Panc1 (cell line): Measurements from ENCODE around the gene DEK. TPM values are rescaled to one million over a fixed set of nuclear protein-coding genes. Genes with fewer than 3 reads are reported as not detected.

Experiments
- ATAC-seq: fragments of 200-7000 bp; cut with Tn5 transposase; 2 replicates; pipeline ENCODE4 v1.9.1; 2020; ENCODE audit warnings: mild to moderate bottlenecking, moderate library complexity
- BruUV-seq: library from RNA; stranded (reverse); fragments of 400-500 nt; replicated peaks from 2 replicates; lab custom pipeline; 2021; lab: Mats Ljungman, UMichigan
- CTCF ChIA-PET: fragments of 300-600 bp; sonication (Branson Sonifier 250); formaldehyde crosslinking; loops from one replicate; lab custom pipeline; 2022; ENCODE audit warnings: antibody characterized with exemption; lab: Charles Lee
- POLR2A ChIA-PET: fragments of 300-600 bp; sonication (Branson Sonifier 250); formaldehyde crosslinking; loops from one replicate; lab custom pipeline; 2022; ENCODE audit warnings: antibody characterized with exemption; lab: Charles Lee
- DNase-seq: peaks from one replicate; pipeline ENCODE4 v3.0.0-alpha.2; 2010; ENCODE audit warnings: low read depth, low spot score
- H3K27ac ChIP-seq: 2 replicates; pipeline ENCODE4 v1.5.1; 2011; ENCODE audit warnings: mild to moderate bottlenecking, low read length, inconsistent platforms
- H3K27me3 ChIP-seq: fragments of 200-500 bp; sonication (Bioruptor generic); 2 replicates; pipeline ENCODE4 v1.6.0; 2014; ENCODE audit warnings: low read length, inconsistent platforms; ENCODE audit not compliant: control insufficient read depth, insufficient read depth
- H3K36me3 ChIP-seq: fragments of 200-500 bp; sonication (Bioruptor generic); 2 replicates; pipeline ENCODE4 v1.5.1; 2014; ENCODE audit warnings: inconsistent platforms, mild to moderate bottlenecking, low read length, moderate library complexity; ENCODE audit not compliant: control insufficient read depth, insufficient read depth
- H3K4me1 ChIP-seq: 2 replicates; pipeline ENCODE4 v1.5.1; 2011; ENCODE audit warnings: inconsistent platforms, mild to moderate bottlenecking, low read length, moderate library complexity; ENCODE audit not compliant: control insufficient read depth, insufficient read depth
- H3K4me3 ChIP-seq, 2 experiments: 2 replicates each; pipeline ENCODE4 v1.5.1; 2011 to 2012; ENCODE audit warnings: low read depth in 2 of 2, low read length in 2 of 2, mild to moderate bottlenecking in 2 of 2, inconsistent platforms in 1 of 2, moderate library complexity in 1 of 2
- H3K9me3 ChIP-seq: fragments of 200-500 bp; sonication (Bioruptor generic); 2 replicates; pipeline ENCODE4 v1.5.1; 2014; ENCODE audit warnings: low read depth, mild to moderate bottlenecking, inconsistent platforms, low read length, moderate library complexity; ENCODE audit not compliant: control insufficient read depth, insufficient read depth
- CTCF ChIP-seq: fragments of 450-650 bp; IDR thresholded peaks from 2 replicates; pipeline ENCODE4 v1.5.1; 2017; ENCODE audit warnings: mild to moderate bottlenecking
- POLR2AphosphoS5 ChIP-seq: IDR thresholded peaks from 2 replicates; pipeline ENCODE4 v1.6.1; 2012; ENCODE audit warnings: mild to moderate bottlenecking, low read depth, low read length, moderate library complexity
- REST ChIP-seq, 2 experiments: IDR thresholded peaks; 2 replicates each; pipeline ENCODE4 v1.6.1; 2011 to 2012; ENCODE audit warnings: low read depth in 2 of 2, control low read depth in 1 of 2, low read length in 1 of 2, mild to moderate bottlenecking in 1 of 2, moderate library complexity in 1 of 2; ENCODE audit not compliant: insufficient read depth in 1 of 2
- SIN3A ChIP-seq: IDR thresholded peaks from 2 replicates; pipeline ENCODE4 v1.6.1; 2012; ENCODE audit warnings: low read depth, mild to moderate bottlenecking, low read length, moderate library complexity, borderline replicate concordance; ENCODE audit not compliant: insufficient read depth
- TCF7L2 ChIP-seq: IDR thresholded peaks from 2 replicates; pipeline ENCODE4 v1.6.1; 2011; ENCODE audit warnings: mild to moderate bottlenecking, low read depth, low read length, inconsistent platforms
- in situ Hi-C: cut with HindIII; loops from 2 replicates; pipeline ENCODE4 v1.10.0; 2016; ENCODE audit warnings: low sequenced_read_pairs, low pct_unique_long_range_greater_than_20kb
- intact Hi-C: fragments of 100-400 bp; cut with micrococcal nuclease; formaldehyde crosslinking; loops from one replicate; pipeline ENCODE4 v1.10.0; 2022; ENCODE audit not compliant: unreplicated experiment
- total RNA-seq: library from RNA; stranded (reverse); gene quantifications from one replicate; pipeline ENCODE4 v1.2.1, GENCODE V29; 2021; ENCODE audit not compliant: unreplicated experiment

The DEK gene
- total RNA-seq, 1 experiment from 2014 or later, result 177 TPM

DNA sequence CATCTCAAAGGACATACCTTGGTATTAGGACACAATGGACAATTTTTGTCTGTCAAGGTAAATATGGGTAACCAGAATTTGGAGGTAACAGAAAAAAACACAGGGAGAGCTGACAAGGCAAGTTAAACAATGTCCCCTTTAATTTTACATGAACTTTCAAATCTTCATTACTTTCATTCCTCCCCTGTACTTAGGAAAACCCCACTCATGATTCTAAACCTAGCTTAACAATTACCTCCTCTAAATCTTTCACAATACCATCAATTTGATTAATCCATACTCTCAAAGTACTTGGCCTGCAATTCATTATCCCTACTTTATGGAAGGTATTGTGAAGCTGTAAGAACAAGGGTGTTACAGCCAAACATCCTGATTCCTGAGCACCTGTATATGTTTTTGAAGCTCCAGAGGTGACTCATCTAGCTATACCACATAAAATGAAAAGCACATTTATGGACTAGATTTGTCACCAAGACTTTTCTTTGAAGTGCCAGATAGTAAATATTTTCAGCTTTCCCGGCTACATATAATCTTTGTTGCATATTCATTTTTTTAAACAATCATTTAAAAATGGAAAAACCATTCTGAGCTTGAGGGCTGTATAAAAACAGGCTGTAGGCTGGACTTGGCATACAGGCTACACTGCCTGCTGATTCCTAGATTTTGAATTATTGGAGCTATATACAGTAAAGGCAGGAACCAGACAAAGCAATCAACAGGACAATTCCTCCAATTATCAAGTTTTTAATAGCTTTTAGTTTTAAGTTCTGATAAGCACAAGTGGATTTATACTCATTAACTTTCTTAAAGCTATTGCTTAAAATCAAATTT, 22.9 kb downstream of the DEK start:
- no peak for ATAC-seq
- ChIA-PET POLR2A (no interaction called here), CTCF (no interaction called here)
- in situ Hi-C loops (no loop called here), intact Hi-C loops (no loop called here)
- Histone ChIP-seq H3K4me3 (no peak overlapping the region), H3K9me3 (no peaks in the 10 kb centered on the region), H3K36me3 (peaks cover 40% of the 10 kb centered on the region), H3K27me3 (no peaks in the 10 kb centered on the region), H3K4me1 (peaks cover 4% of the 10 kb centered on the region; the same call in 1 of the 2 replicates), H3K27ac (no peak overlapping the region)
- TF ChIP-seq SIN3A (no peak), CTCF (no peak), REST (IDR thresholded peaks at IDR 0.05; ENCODE audit: insufficient read depth in 1 of 2, low read depth in 2 of 2, low read length in 1 of 2) (no peak), TCF7L2 (peak; percentile 41; the same call in 1 of the 2 replicates)
- DNase-seq, result no peak
- TSS peak; percentile 3 for BruUV-seq

GRCh38 chr6:18240230-18240629, 24.1 kb downstream of the DEK start:
- ATAC-seq (no peak), DNase-seq (no peak)
- Histone ChIP-seq H3K27ac (no peak overlapping the region), H3K9me3 (no peaks in the 10 kb centered on the region), H3K36me3 (peaks cover 42% of the 10 kb centered on the region), H3K4me3 (no peak overlapping the region), H3K27me3 (no peaks in the 10 kb centered on the region), H3K4me1 (peaks cover 4% of the 10 kb centered on the region; the same call in 1 of the 2 replicates)
- in situ Hi-C loops (no loop called here), intact Hi-C loops (no loop called here)
- no TSS peak for BruUV-seq
- ChIA-PET CTCF (no interaction called here), POLR2A (no interaction called here)
- TF ChIP-seq CTCF (no peak), REST (IDR thresholded peaks at IDR 0.05; ENCODE audit: insufficient read depth in 1 of 2, low read depth in 2 of 2, low read length in 1 of 2) (no peak), TCF7L2 (no peak), SIN3A (no peak), POLR2AphosphoS5 (no peak)
